Calu3 (cell line): ENCODE results near the gene ALKBH1. TPM values are rescaled to one million over a fixed set of nuclear protein-coding genes. Genes with fewer than 3 reads are reported as not detected.

ENCODE experiments used
- BruUV-seq: library from RNA; stranded (reverse); fragments of 400-500 nt; replicated peaks from 2 replicates; lab custom pipeline; 2021; lab: Mats Ljungman, UMichigan
- CTCF ChIA-PET: fragments of 300-600 bp; sonication (Branson Sonifier 250); formaldehyde crosslinking; loops from one replicate; lab custom pipeline; 2022; ENCODE audit warnings: antibody characterized with exemption; lab: Charles Lee
- DNase-seq: peaks from one replicate; pipeline ENCODE4 v3.0.0; 2022
- H3K27ac Mint-ChIP-seq: one replicate; pipeline ENCODE4 v1.8.0; 2022; ENCODE audit warnings: mixed read lengths; ENCODE audit not compliant: unreplicated experiment
- H3K27me3 Mint-ChIP-seq: one replicate; pipeline ENCODE4 v1.8.0; 2022; ENCODE audit warnings: mixed read lengths; ENCODE audit not compliant: unreplicated experiment
- H3K36me3 Mint-ChIP-seq: one replicate; pipeline ENCODE4 v1.8.0; 2022; ENCODE audit warnings: mild to moderate bottlenecking, moderate library complexity, mixed read lengths; ENCODE audit not compliant: insufficient read depth, unreplicated experiment
- H3K4me1 Mint-ChIP-seq: one replicate; pipeline ENCODE4 v1.8.0; 2022; ENCODE audit warnings: mild to moderate bottlenecking, low read depth, mixed read lengths; ENCODE audit not compliant: unreplicated experiment
- H3K4me3 Mint-ChIP-seq: one replicate; pipeline ENCODE4 v1.8.0; 2022; ENCODE audit warnings: mild to moderate bottlenecking, low read depth, moderate library complexity, mixed read lengths; ENCODE audit not compliant: unreplicated experiment
- H3K9me3 Mint-ChIP-seq: one replicate; pipeline ENCODE4 v1.8.0; 2022; ENCODE audit warnings: low read depth, mixed read lengths; ENCODE audit not compliant: unreplicated experiment
- CTCF ChIP-seq: fragments of 200-600 bp; IDR thresholded peaks from one replicate; pipeline ENCODE4 v1.8.0; 2022; ENCODE audit warnings: antibody characterized with exemption; ENCODE audit not compliant: unreplicated experiment
- intact Hi-C: fragments of 100-400 bp; cut with micrococcal nuclease; formaldehyde crosslinking; loops from one replicate; pipeline ENCODE4 v1.10.0; 2022; ENCODE audit not compliant: unreplicated experiment
- total RNA-seq: library from RNA; stranded (reverse); gene quantifications from 2 replicates; pipeline ENCODE4 v1.2.3, GENCODE V29; 2022

Gene ALKBH1
- total RNA-seq, 1 experiment from 2014 or later: 12.8 TPM

DNA sequence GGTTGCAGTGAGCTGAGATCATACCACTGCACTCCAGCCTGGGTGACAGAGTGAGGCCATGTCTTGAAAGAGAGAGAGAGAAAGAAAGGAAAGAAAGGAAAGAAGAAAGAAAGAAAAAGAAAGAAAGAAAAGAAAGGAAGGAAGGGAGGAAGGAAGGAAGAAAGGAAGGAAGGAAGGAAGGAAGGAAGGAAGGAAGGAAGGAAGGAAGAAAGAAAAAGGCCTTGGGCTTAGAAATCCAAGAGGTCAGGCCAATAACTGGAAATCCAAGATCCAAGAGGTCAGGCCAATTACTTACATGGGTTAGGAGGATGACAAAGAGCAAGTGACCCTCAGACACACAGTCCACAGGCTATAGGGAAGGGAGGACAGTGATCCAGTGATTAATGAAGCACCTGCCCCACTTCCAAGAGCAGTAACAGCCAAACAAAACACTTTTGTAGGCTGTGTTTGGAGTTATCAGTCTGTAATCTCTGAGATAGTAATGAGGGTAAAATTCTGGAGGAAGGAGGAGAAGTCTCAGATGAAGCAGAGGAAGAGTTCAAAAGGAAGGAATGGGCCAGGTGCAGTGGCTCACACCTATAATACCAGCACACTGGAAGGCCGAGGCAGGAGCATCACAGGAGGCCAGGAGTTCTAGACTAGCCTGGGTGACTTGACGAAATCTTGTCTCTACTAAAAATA lies 59.2 kb downstream of the ALKBH1 start:
- TF ChIP-seq CTCF: no peak
- no peaks in the 10 kb centered on the region for H3K36me3 Mint-ChIP-seq
- H3K27ac Mint-ChIP-seq: no peak overlapping the region
- no peak overlapping the region for H3K4me3 Mint-ChIP-seq
- no peak for DNase-seq
- CTCF ChIA-PET: no interaction called here
- no peaks in the 10 kb centered on the region for H3K4me1 Mint-ChIP-seq
- no peaks in the 10 kb centered on the region for H3K27me3 Mint-ChIP-seq
- no TSS peak for BruUV-seq
- no peaks in the 10 kb centered on the region for H3K9me3 Mint-ChIP-seq
- intact Hi-C loops: no loop called here

- H3K4me3 Mint-ChIP-seq: no peak overlapping the region
- intact Hi-C loops: no loop called here
- H3K36me3 Mint-ChIP-seq: no peaks in the 10 kb centered on the region
- DNase-seq: no peak
- no peak for TF ChIP-seq CTCF
- H3K27me3 Mint-ChIP-seq: no peaks in the 10 kb centered on the region
- H3K9me3 Mint-ChIP-seq: no peaks in the 10 kb centered on the region
- no TSS peak for BruUV-seq
- CTCF ChIA-PET: no interaction called here
- no peaks in the 10 kb centered on the region for H3K4me1 Mint-ChIP-seq
- no peak overlapping the region for H3K27ac Mint-ChIP-seq
Observed at GRCh38 chr14:77647853-77648252, 60.0 kb downstream of the ALKBH1 start.

DNA sequence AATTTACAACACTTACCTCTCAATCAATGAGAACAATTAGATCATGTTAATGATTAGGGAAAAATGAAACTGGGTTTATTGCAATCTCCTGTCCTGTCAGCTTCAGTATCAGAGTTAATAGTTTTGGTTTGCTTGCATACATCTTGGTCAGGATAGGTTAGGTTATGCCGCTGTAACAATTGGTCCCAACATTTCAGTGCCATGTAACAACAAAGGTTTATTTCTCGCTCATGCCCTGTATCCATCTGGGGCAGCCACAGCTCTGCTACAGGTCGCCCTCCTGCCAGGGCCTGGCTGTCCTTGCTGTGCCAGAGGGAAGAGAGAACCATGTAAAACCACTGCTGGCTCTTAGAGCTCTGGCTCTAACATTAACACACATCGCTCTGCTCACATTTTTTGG lies 60.9 kb downstream of the ALKBH1 start:
- Mint-ChIP-seq H3K9me3 (no peaks in the 10 kb centered on the region), H3K27me3 (no peaks in the 10 kb centered on the region), H3K27ac (no peak overlapping the region), H3K4me1 (no peaks in the 10 kb centered on the region), H3K4me3 (no peak overlapping the region), H3K36me3 (peaks cover 5% of the 10 kb centered on the region)
- TF ChIP-seq CTCF: no peak
- intact Hi-C loops: no loop called here
- CTCF ChIA-PET: no interaction called here
- no TSS peak for BruUV-seq
- no peak for DNase-seq

- Mint-ChIP-seq H3K27me3 (no peaks in the 10 kb centered on the region), H3K4me3 (no peak overlapping the region), H3K27ac (no peak overlapping the region), H3K36me3 (peaks cover 11% of the 10 kb centered on the region), H3K9me3 (no peaks in the 10 kb centered on the region), H3K4me1 (peaks cover 6% of the 10 kb centered on the region)
- intact Hi-C loops: no loop called here
- no peak for DNase-seq
- no TSS peak for BruUV-seq
- TF ChIP-seq CTCF: no peak
- CTCF ChIA-PET: no interaction called here
Observed at GRCh38 chr14:77645520-77646230, 62.1 kb downstream of the ALKBH1 start.
